ENCODE measurements around the gene ANAPC2.

- TF ChIP-seq CTCF (IDR thresholded peaks at IDR 0.05) (no peak), POLR2A (IDR thresholded peaks at IDR 0.05) (no peak)
Measured at GRCh38 chr9:137232101-137232500, 43.7 kb upstream of the ANAPC2 start.

Data from ovary (tissue), 3 donors.